Heart left ventricle (tissue), 16 donors: ENCODE results near the gene SULT4A1. TPM values are rescaled to one million over a fixed set of nuclear protein-coding genes. Genes with fewer than 3 reads are reported as not detected.

Experiments
- ATAC-seq, 4 donors: fragments of 200-7000 bp; cut with Tn5 transposase; one replicate each; pipeline ENCODE4 v1.9.1; 2020 to 2022; ENCODE audit warnings: moderate library complexity in 4 of 4, mild to moderate bottlenecking in 3 of 4, moderate number of reproducible peaks in 1 of 4
- DNase-seq, 5 donors: peaks; one replicate each; pipeline ENCODE4 v3.0.0-alpha.2; 2020
- H3K27ac ChIP-seq, 12 donors: fragments of 200-600 bp; sonication (generic) in 4 of 12; one replicate each; pipeline versions ENCODE4 v1.5.0 to v1.8.0; 2016 to 2022; ENCODE audit warnings: mild to moderate bottlenecking in 2 of 12
- H3K27me3 ChIP-seq, 9 donors: fragments of 200-600 bp; sonication (generic) in 2 of 9; one replicate each; pipeline versions ENCODE4 v1.5.1 to v1.8.0; 2016 to 2022; ENCODE audit warnings: mild to moderate bottlenecking in 3 of 9
- H3K36me3 ChIP-seq, 9 donors: fragments of 200-600 bp; sonication (generic) in 2 of 9; one replicate each; pipeline versions ENCODE4 v1.5.0 to v1.8.0; 2018 to 2022; ENCODE audit warnings: mild to moderate bottlenecking in 2 of 9
- H3K4me1 ChIP-seq, 12 donors: fragments of 200-600 bp; sonication (generic) in 4 of 12; one replicate each; pipeline versions ENCODE4 v1.5.0 to v1.8.0; 2016 to 2022; ENCODE audit warnings: mild to moderate bottlenecking in 3 of 12
- H3K4me3 ChIP-seq, 12 donors: fragments of 200-600 bp; sonication (generic) in 4 of 12; one replicate each; pipeline versions ENCODE4 v1.5.0 to v1.8.0; 2017 to 2022; ENCODE audit warnings: mild to moderate bottlenecking in 9 of 12, moderate library complexity in 4 of 12
- H3K9me3 ChIP-seq, 12 donors: fragments of 200-600 bp; sonication (generic) in 4 of 12; one replicate each; pipeline versions ENCODE4 v1.5.0 to v1.8.0; 2016 to 2022; ENCODE audit warnings: mild to moderate bottlenecking in 1 of 12
- CTCF ChIP-seq, 12 donors: fragments of 200-600 bp; sonication (generic) in 4 of 12; IDR thresholded peaks; one replicate each; pipeline versions ENCODE4 v1.5.0 to v1.8.0; 2018 to 2022; ENCODE audit warnings: antibody characterized with exemption in 12 of 12, mild to moderate bottlenecking in 5 of 12
- POLR2A ChIP-seq, 2 donors: fragments of 450-650 bp; IDR thresholded peaks; one replicate each; pipeline ENCODE4 v1.6.1; 2017; ENCODE audit warnings: antibody characterized with exemption in 2 of 2, mild to moderate bottlenecking in 2 of 2, moderate library complexity in 2 of 2
- WGBS, 4 donors: extraction: QIAGEN DNeasy Blood & Tissue Kit in 2 of 4; methylation state at CpG; one replicate each; pipeline versions ENCODE4 v1.1.5 to v1.1.7; 2013 to 2018; 5-methylcytosine and 5-hydroxymethylcytosine counted together
- intact Hi-C, 10 donors: fragments of 100-400 bp; cut with DNase I; formaldehyde crosslinking; loops; one replicate each; pipeline versions ENCODE4 v1.11.1 to v1.14.2; 2022
- polyA plus RNA-seq, 2 donors: library from polyadenylated mRNA; stranded (reverse); fragments of 200-250 nt; gene quantifications; one replicate each; pipeline ENCODE4 v1.2.3, GENCODE V29; 2013
- total RNA-seq, 9 donors: library from RNA; depleted of rRNA in 2 of 9; stranded (reverse); fragments of >200 nt in 2 of 9; fragmentation: NEBNext Ultra II Directional in 3 of 9; extraction: Animal tissue kit (Norgen Biotek cat#: 25700) in 3 of 9; gene quantifications; one replicate each; pipeline versions ENCODE4 v1.1.0 to v1.2.4, GENCODE V29; 2016 to 2023
- donor health status: ischemic (EF 13 %, LVEDD 7.1; RV severe dilation, severe dysfunction).
- donor health status: healthy with polysubstance abuse.
- donor health status: DM: no; HTN: yes; CAD: no.
- donor health status: DM: no; HTN: no; CAD: no.
- donor health status: ischemic (EF 25% LVEDD 6.9; RV normal size, moderate dysfunction).
- donor health status: ischemic (EF 25% LVEDD 5.7; RV mildly dilated, moderate dysfunction).
- donor health status: healthy.
- donor health status: DM: yes; HTN: yes; CAD: no.
- donor health status: ischemic (EF 35%, LVEDD 5.7; RV mildly dilated, moderate dysfunction).
- donor health status: nonischemic (EF 11% LVEDD 7.7; RV severe dilation, severe dysfunction).
- donor health status: DM: yes; HTN: yes; CAD: no.
- donor health status: PGD.
- donor health status: ischemic (EF 29% LVEDD 5.4; RV normal size, mild dysfunction).
- donor health status: nonischemic (EF 23%, LVEDD 6.1; RV moderate dilation, normal function).

SULT4A1 gene
- total and polyA plus RNA-seq, 11 donors = 0.07 to 0.92 (median 0.21) TPM; not detected in 6

GRCh38 chr22:43827003-43827735, 35.1 kb downstream of the SULT4A1 start:
- no peak overlapping the region for H3K4me3 ChIP-seq
- 68 to 76% (median 69%) methylated on average over 13 of the region's 13 CpGs for WGBS, 4 donors
- H3K27me3 ChIP-seq = peaks cover 0 to 17% (median 0%) of the 10 kb centered on the region in 9 donors
- H3K36me3 ChIP-seq = no peaks in the 10 kb centered on the region
- no peaks in the 10 kb centered on the region for H3K9me3 ChIP-seq
- no peak for ATAC-seq
- intact Hi-C loops = loop anchor here in 7 of 10 donors (2.0 to 10.0 kb wide), 6 partner anchors 60 to 592 kb away; no protein-coding TSS in a partner anchor
- peaks cover 0 to 28% (median 18%) of the 10 kb centered on the region in 12 donors for H3K4me1 ChIP-seq
- DNase-seq = no peak
- H3K27ac ChIP-seq = peak overlapping the region in 1 of 12 donors; percentile 1
- no peak for TF ChIP-seq CTCF (IDR thresholded peaks at IDR 0.05)

GRCh38 chr22:43826142-43827002, 35.9 kb downstream of the SULT4A1 start:
- intact Hi-C loops = loop anchor here in 7 of 10 donors (2.0 to 10.0 kb wide), 6 partner anchors 61 to 592 kb away; no protein-coding TSS in a partner anchor
- ATAC-seq = no peak
- 47 to 59% (median 52%) methylated on average over 16 of the region's 16 CpGs for WGBS, 4 donors
- Histone ChIP-seq H3K9me3 (no peaks in the 10 kb centered on the region), H3K4me1 (peaks cover 0 to 28% (median 18%) of the 10 kb centered on the region in 12 donors), H3K36me3 (no peaks in the 10 kb centered on the region), H3K27me3 (peaks cover 0 to 22% (median 0%) of the 10 kb centered on the region in 9 donors), H3K4me3 (no peak overlapping the region), H3K27ac (peak overlapping the region in 1 of 12 donors; percentile 1)
- DNase-seq = peak in 1 of 5 donors; percentile 25
- TF ChIP-seq CTCF (IDR thresholded peaks at IDR 0.05) (peak in 8 of 12 donors; percentile 7 to 41 (median 27)), POLR2A (IDR thresholded peaks at IDR 0.05) (no peak)

DNA sequence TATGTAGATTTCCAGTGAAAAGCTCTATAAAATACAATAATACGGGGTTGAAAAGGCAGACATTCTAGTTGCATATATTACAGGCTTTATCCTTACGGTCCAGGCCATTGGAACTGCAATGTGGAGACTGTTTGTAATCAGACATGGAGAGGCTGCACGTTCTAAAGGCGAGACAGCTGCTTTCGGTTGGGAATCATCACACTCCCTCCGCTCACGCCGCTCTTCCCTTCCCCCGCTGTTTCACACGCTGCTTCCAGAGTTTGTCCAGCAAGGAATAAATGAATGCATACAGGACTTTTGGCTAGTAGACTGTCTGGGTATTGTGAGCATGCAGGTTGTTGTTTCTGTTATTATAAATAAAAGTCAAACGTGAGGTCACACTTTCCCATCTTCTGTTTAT, 36.7 kb downstream of the SULT4A1 start:
- Histone ChIP-seq H3K9me3 (no peaks in the 10 kb centered on the region), H3K36me3 (no peaks in the 10 kb centered on the region), H3K27ac (no peak overlapping the region), H3K4me1 (peaks cover 0 to 23% (median 17%) of the 10 kb centered on the region in 12 donors), H3K4me3 (no peak overlapping the region), H3K27me3 (peaks cover 0 to 29% (median 0%) of the 10 kb centered on the region in 9 donors)
- intact Hi-C loops = loop anchor here in 7 of 10 donors (2.0 to 10.0 kb wide), 6 partner anchors 62 to 591 kb away; no protein-coding TSS in a partner anchor
- DNase-seq (no peak), ATAC-seq (no peak)
- WGBS, 4 donors = 85 to 89% (median 88%) methylated on average over 11 of the region's 11 CpGs
- TF ChIP-seq POLR2A (IDR thresholded peaks at IDR 0.05) (no peak), CTCF (IDR thresholded peaks at IDR 0.05) (no peak)
